Transverse colon (tissue), 4 donors: ENCODE results near the gene SULT4A1. TPM values are rescaled to one million over a fixed set of nuclear protein-coding genes. Genes with fewer than 3 reads are reported as not detected.

Experiments
- DNase-seq: peaks from one replicate; pipeline ENCODE4 v3.0.0-alpha.2; 2019
- H3K27ac ChIP-seq, 4 donors: fragments of 200-600 bp; sonication (generic); 2 replicates each; pipeline ENCODE4 v1.5.1; 2016 to 2018; ENCODE audit warnings: inconsistent platforms in 4 of 4
- H3K27me3 ChIP-seq: fragments of 200-600 bp; sonication (generic); 2 replicates; pipeline ENCODE4 v1.5.1; 2017; ENCODE audit warnings: inconsistent platforms
- H3K36me3 ChIP-seq, 4 donors: fragments of 200-600 bp; sonication (generic); 2 replicates each; pipeline ENCODE4 v1.5.1; 2017 to 2019; ENCODE audit warnings: inconsistent platforms in 4 of 4
- H3K4me1 ChIP-seq, 4 donors: fragments of 200-600 bp; sonication (generic); 2 replicates each; pipeline ENCODE4 v1.5.1; 2017 to 2020; ENCODE audit warnings: inconsistent platforms in 4 of 4
- H3K4me3 ChIP-seq, 4 donors: fragments of 200-600 bp; sonication (generic); 1 replicate in 1 of 4; 2 replicates in 3 of 4; pipeline versions ENCODE4 v1.5.1 to v1.6.1; 2017 to 2019; ENCODE audit warnings: inconsistent platforms in 4 of 4
- H3K9me3 ChIP-seq, 2 donors: fragments of 200-600 bp; sonication (generic); 2 replicates each; pipeline ENCODE4 v1.5.1; 2017 to 2019; ENCODE audit warnings: inconsistent platforms in 2 of 2
- EP300 ChIP-seq: sonication (generic); formaldehyde crosslinking; IDR thresholded peaks from one replicate; pipeline ENCODE4 v1.6.1; 2017; ENCODE audit warnings: antibody characterized with exemption, low read depth
- POLR2A ChIP-seq: fragments of 450-650 bp; IDR thresholded peaks from one replicate; pipeline ENCODE4 v1.6.1; 2016; ENCODE audit warnings: antibody characterized with exemption, mild to moderate bottlenecking, moderate library complexity
- POLR2AphosphoS5 ChIP-seq, 3 donors: sonication (generic); formaldehyde crosslinking; IDR thresholded peaks; one replicate each; pipeline ENCODE4 v1.6.1; 2016; ENCODE audit warnings: antibody characterized with exemption in 3 of 3
- WGBS, 2 donors: methylation state at CpG; one replicate each; pipeline ENCODE4 v1.1.5; 2018; ENCODE audit warnings: low coverage in 1 of 2; 5-methylcytosine and 5-hydroxymethylcytosine counted together
- in situ Hi-C, 4 donors: fragments of 200-750 bp; cut with MboI; loops; one replicate each; pipeline versions ENCODE4 v1.15.0 to v1.15.1; 2017; ENCODE audit warnings: low sequenced_read_pairs in 3 of 4, low pct_ligation_motif_present in 1 of 4, low pct_unique_long_range_greater_than_20kb in 1 of 4
- intact Hi-C: fragments of 100-400 bp; cut with DNase I; formaldehyde crosslinking; loops from one replicate; pipeline ENCODE4 v1.15.1; 2023; ENCODE audit warnings: low total_unique reads
- total RNA-seq, 4 donors: library from RNA; depleted of rRNA; stranded (reverse); fragments of >200 nt; gene quantifications; one replicate each; pipeline ENCODE4 v1.1.0, GENCODE V29; 2016
- TF ChIP-seq, protein P1 (sequence below), 5 experiments: fragments of 200-600 bp in 3 of 5; fragments of 450-650 bp in 2 of 5; sonication (generic) in 3 of 5; IDR thresholded peaks; 1 replicate in 2 of 5; 2 replicates in 3 of 5; pipeline ENCODE4 v1.5.1; 2016 to 2017; ENCODE audit warnings: antibody characterized with exemption in 5 of 5, inconsistent platforms in 3 of 5, mild to moderate bottlenecking in 2 of 5, moderate library complexity in 1 of 5

The SULT4A1 gene
- total RNA-seq, 4 donors from 2014 or later: 0.32 to 0.68 TPM; not detected in 2

GRCh38 chr22:43892183-43892894, 30.0 kb upstream of the SULT4A1 start:
- TF ChIP-seq POLR2A (no peak), EP300 (no peak), POLR2AphosphoS5 (IDR thresholded peaks at IDR 0.05) (no peak)
- TF ChIP-seq, protein P1, sequence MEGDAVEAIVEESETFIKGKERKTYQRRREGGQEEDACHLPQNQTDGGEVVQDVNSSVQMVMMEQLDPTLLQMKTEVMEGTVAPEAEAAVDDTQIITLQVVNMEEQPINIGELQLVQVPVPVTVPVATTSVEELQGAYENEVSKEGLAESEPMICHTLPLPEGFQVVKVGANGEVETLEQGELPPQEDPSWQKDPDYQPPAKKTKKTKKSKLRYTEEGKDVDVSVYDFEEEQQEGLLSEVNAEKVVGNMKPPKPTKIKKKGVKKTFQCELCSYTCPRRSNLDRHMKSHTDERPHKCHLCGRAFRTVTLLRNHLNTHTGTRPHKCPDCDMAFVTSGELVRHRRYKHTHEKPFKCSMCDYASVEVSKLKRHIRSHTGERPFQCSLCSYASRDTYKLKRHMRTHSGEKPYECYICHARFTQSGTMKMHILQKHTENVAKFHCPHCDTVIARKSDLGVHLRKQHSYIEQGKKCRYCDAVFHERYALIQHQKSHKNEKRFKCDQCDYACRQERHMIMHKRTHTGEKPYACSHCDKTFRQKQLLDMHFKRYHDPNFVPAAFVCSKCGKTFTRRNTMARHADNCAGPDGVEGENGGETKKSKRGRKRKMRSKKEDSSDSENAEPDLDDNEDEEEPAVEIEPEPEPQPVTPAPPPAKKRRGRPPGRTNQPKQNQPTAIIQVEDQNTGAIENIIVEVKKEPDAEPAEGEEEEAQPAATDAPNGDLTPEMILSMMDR (IDR thresholded peaks at IDR 0.05): no peak
- Histone ChIP-seq H3K4me3 (no peak overlapping the region), H3K9me3 (no peaks in the 10 kb centered on the region), H3K4me1 (peaks cover 0 to 8% (median 0%) of the 10 kb centered on the region in 4 donors), H3K36me3 (no peaks in the 10 kb centered on the region), H3K27ac (no peak overlapping the region), H3K27me3 (peaks cover 63% of the 10 kb centered on the region)
- 49 to 88% methylated on average over 7 to 14 of the region's 15 CpGs for WGBS, 2 donors
- no peak for DNase-seq
- intact Hi-C loops: no loop called here
- in situ Hi-C loops: no loop called here

DNA sequence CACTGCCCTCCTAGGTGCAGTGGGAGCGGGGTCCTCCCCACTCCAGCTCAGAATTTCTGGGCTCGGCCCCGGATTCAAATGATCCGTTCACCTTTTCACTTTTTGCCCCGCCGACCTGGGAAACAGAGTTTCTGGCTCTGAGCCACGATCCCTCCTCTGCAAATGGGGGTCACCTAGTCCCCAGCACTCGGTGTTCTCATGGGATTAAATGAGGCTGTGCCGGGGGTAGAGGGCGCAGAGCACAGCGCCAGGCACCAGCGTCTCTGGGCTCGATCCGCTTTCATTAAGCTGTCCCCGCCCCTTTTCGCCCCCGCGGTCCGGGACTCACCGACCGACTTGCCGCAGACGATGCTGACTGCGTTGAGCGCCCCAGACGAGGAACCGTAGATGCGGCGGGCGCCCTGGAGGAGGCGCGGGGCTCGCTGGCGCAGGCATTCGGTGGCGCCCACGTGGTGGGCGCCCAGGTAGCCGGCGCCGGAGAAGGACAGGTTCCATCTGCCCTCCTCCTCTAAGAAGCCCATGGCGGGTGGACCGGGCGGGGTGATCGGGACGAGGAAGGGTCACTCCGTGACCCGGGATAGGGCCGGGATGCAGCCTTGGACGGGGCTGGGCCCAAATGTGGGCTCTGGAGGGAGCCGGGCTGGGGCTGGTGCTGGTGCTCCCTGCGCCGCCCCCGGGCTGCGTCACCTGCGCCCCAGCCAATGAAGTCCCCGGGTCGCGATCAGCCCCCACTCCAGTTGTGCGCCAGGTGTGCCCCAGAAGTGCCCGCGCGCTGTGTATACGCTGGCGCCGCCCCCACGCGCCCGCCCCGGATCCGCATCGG, 29.3 kb upstream of the SULT4A1 start, which contains the start of gene PNPLA5:
Gene PNPLA5 (minus strand): TSS at position 654 of the 823 bp plus-strand sequence. CDS start 133 bp downstream, at position 521.
- TF ChIP-seq, protein P1 (IDR thresholded peaks at IDR 0.05): no peak
- TF ChIP-seq POLR2A: no peak
- TF ChIP-seq POLR2AphosphoS5 (IDR thresholded peaks at IDR 0.05): no peak
- no peak for TF ChIP-seq EP300
- WGBS, 2 donors: 10 to 16% methylated on average over 7 to 52 of the region's 72 CpGs
- H3K9me3 ChIP-seq: no peaks in the 10 kb centered on the region
- no peaks in the 10 kb centered on the region for H3K36me3 ChIP-seq
- in situ Hi-C loops (no loop called here), intact Hi-C loops (no loop called here)
- H3K4me3 ChIP-seq: no peak within 1 kb of the TSS
- no peak for DNase-seq
- peaks cover 64% of the 10 kb centered on the region for H3K27me3 ChIP-seq
- H3K27ac ChIP-seq: no peak within 1 kb of the TSS
- H3K4me1 ChIP-seq: peaks cover 0 to 8% (median 0%) of the 10 kb centered on the region in 4 donors

GRCh38 chr22:43890901-43891331, 28.6 kb upstream of the SULT4A1 start:
- intact Hi-C loops: no loop called here
- whole genome bisulfite sequencing, 2 donors: 12% methylated on average over 14 of the region's 24 CpGs; no CpG with 5 or more reads in 1 of the 2 donors
- in situ Hi-C loops: no loop called here

More at GRCh38 chr22:43890901-43891331, 28.6 kb upstream of the SULT4A1 start:
- DNase-seq: no peak
- Histone ChIP-seq H3K9me3 (no peaks in the 10 kb centered on the region), H3K36me3 (no peaks in the 10 kb centered on the region), H3K27me3 (peaks cover 64% of the 10 kb centered on the region), H3K4me1 (peaks cover 0 to 8% (median 0%) of the 10 kb centered on the region in 4 donors), H3K27ac (no peak overlapping the region), H3K4me3 (no peak overlapping the region)
- no peak for TF ChIP-seq EP300
- no peak for TF ChIP-seq POLR2AphosphoS5 (IDR thresholded peaks at IDR 0.05)
- TF ChIP-seq, protein P1 (IDR thresholded peaks at IDR 0.05): no peak
- TF ChIP-seq POLR2A: no peak
